ENCODE data around the gene ABI3BP.

ABI3BP gene

GRCh38 chr3:100717637-100718487 is 275.4 kb downstream of the ABI3BP start:
- no peak for DNase-seq

DNA sequence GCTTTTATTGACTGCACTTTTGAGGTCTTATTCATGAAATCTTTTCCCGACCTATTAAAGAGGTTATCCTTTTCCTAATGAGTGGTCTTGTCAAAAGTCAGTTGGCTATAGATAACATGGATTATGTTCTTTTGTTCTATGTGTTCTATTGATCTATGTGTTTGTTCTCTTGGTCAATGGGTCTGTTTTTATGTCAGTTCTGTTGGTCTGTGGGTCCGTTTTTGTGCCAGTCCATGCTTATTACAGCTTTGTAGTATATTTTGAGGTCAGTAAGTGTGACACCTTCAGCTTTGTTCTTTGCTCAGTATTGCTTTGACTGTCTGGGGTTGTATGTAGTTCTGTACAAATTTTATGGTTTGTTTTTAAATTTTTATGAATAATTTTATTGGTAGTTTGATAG is 276.2 kb downstream of the ABI3BP start:
- no peak for DNase-seq

DNA sequence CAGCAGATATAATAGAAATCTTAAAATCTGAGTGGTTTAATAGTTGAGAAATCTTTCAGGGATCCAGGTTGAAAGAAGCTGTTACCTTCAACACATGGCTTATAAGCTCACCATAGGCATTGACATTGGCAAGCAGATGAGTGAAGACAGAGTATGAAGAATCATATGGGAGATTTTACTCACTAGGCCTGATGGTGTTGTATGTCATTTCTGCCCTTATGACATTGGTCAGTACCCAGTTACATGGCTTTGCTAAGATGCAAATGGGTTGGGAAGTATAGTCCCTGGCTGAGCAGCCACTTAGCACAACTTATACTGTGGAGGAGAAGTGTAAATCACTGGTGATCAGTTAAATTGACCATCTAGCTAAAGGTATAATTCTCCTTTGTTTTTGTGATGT is 278.0 kb downstream of the ABI3BP start:
- no peak for DNase-seq

DNA sequence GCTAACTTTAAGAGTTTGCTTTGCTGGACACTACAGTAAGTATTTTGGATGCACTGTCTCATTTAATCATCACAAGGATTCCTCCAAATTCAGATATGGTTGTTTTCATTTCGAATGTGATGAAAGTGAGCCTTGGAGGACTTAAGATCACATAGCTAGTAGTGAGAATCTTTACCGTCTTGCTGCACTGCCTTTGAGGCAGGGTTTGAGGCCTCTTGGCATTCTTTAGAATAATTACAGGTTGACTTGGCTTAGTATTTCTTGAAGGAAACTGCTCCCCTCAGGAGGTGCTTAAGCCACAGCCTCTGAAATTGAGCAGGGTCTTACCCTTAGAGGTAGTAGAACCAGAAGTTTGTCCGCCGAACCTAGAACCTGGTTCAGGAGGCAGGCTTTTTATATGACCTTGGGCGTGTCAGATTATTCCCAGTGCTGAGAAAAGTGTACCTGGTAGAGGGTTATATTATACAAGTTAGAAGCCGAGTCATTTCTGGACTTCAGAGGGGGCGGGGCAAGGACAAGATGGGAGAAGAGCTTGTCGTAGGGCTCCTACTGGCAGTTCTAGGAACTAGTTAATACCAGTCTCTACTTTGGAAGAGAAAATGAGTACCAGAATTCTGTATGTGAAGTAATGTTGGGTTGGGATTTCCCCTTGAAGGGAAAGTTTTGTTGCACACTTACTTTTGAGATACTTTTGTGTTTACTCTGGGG is 282.8 kb downstream of the ABI3BP start:
- peak; percentile 88 for DNase-seq

DNA sequence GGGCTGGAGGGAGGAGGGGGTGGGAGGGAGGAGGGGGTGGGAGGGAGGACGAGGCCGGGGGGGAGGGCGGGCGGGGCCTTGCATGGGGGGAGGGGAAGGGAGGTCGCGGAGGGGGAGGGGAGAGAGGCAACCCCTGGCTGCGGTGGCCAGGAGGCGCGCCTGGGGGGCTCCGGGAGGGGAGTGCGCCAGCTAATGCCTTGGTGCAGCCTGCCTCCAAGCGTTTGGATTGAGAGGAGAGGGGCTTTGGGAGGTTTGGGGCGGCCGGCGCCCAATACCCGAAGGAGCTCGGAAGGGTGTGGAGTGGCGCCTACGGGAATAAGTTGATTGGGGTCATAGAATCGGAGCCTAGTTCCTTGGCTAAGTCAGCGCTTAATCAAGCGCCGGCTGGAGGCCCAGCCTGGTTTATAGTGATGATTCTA is 283.4 kb downstream of the ABI3BP start:
- peak; percentile 28 for DNase-seq

DNA sequence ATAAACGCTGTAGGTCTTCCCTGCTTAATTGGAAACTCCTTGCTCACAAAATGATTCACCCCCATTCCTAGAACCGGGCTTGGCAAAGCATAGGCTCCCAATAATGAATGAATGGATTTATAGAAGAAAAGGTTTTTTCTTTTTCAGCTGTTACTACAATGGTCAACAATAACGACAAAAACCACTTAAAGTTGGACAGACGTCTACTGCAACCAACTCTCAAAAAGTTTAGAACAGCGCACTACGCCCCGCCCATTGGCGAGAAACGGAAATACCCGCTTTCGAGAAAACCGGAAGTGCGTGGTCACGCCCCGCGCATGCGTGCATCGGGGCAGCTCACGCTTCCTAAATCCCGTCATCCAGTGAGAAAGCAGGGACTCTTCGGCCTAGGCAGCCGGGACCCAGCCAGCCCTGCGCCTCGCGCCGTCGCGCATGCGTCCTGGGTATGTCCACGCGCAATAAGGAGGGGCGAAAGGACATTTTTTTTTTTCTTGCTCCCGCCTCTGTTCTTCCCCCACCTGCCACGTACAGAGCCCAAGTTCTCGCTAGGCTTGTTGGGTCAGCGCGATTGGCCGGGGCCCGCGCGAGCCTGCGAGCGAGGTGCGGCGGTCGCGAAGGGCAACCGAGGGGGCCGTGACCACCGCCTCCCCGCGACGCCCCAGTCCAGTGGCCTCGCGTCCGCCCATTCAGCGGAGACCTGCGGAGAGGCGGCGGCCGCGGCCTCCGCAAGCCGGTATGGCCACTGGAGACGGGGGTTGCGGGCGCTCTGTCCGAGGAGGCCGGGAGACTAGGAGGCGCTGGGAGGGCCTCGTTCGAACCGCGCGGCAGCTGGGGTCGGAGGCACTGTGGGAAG is 284.0 kb downstream of the ABI3BP start, which contains the start of gene TFG:
TFG (plus strand) TSS at position 506 of the 853 bp plus-strand sequence. CDS start 4,192 bp downstream, outside the sequence.
- peak; percentile 99 for DNase-seq

- no peak for DNase-seq
These were observed 284.6 kb downstream of the ABI3BP start for GRCh38 chr3:100708644-100708988.

GRCh38 chr3:100706365-100706764 is 286.9 kb downstream of the ABI3BP start:
- no peak for DNase-seq

DNA sequence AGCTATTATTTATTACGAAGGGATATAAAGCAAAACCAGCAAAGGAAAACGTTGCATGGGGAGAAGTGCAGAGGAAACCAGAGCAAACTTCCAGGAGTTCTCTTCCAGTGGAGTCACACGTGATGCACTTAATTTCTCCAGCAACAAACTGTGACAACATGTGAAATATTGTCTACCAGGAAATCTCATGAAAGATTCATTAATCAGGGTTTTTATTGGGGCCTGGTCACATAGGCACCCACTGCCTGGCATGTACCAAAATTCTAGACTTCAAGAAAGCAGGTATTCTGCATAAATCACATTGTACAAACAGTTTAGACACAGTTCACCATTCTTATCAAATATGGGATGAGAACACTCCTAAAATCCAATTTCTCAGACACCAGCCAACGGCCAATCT is 289.4 kb downstream of the ABI3BP start:
- no peak for DNase-seq

DNA sequence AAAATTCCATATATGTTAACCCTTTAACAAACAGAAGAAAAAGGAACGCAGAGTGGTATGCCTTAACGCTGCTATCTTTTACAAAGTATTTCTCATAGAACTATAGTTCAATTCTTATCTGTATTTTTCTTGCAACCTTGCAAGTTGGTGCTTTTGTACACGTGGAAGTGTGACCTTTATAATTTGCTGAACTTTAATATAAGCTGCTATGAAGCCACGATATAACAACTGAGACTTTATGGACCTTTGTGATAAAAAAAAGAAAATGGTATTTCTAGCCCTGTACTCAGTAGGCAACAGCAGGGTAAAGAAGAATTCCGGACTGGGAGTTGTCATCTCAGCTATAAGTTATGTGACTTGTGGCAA is 290.3 kb downstream of the ABI3BP start:
- no peak for DNase-seq

- DNase-seq = no peak
These were observed 290.9 kb downstream of the ABI3BP start for GRCh38 chr3:100702082-100702979.

- DNase-seq = no peak
These were observed 292.5 kb downstream of the ABI3BP start for GRCh38 chr3:100700708-100701107.

All from activated CD4-positive, alpha-beta T cell treated with anti-CD3 and anti-CD28 coated beads, Interleukin-2, Interleukin-6, amounts not matched to agents 100 ng/mL and 50 ng/mL, durations not matched to agents 16 hours and 8 hours (primary cell).